Hepatocyte (in vitro differentiated cells): ENCODE measurements around the gene OTOP2.

Experiments used
- EZH2 ChIP-seq: fragments of 200-600 bp; sonication (generic); IDR thresholded peaks from 2 replicates; pipeline ENCODE4 v1.6.1; 2016; ENCODE audit warnings: antibody characterized with exemption, mild to moderate bottlenecking, borderline replicate concordance
- EZH2phosphoT487 ChIP-seq: fragments of 200-600 bp; sonication (generic); IDR thresholded peaks from one replicate; pipeline ENCODE4 v1.6.1; 2018; ENCODE audit warnings: antibody characterized with exemption, mild to moderate bottlenecking, low read depth, moderate library complexity; ENCODE audit not compliant: unreplicated experiment, severe bottlenecking
- TF ChIP-seq, protein P1 (sequence below): fragments of 200-600 bp; sonication (generic); IDR thresholded peaks from 2 replicates; pipeline ENCODE4 v1.5.1; 2016; ENCODE audit warnings: antibody characterized with exemption, mild to moderate bottlenecking; ENCODE audit not compliant: poor library complexity

DNA sequence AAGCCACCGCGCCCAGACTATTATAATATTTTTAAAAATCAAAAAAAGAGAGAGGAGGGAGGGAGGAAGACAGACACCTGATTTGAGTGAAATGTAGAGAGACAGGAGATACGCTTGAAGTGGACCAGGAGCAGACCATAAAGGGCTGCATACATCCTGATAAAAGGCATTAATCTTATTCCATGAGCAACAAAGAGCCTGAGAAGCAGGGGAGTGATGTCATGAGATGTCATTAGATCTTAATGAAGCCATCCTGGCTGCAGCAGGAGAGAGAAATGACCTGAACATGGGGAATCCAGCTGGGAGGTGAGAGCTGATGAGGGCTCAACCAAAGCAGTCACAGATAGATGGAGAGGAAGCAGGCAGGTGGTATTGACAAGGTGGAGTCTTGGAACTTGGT lies 53.7 kb downstream of the OTOP2 start:
- TF ChIP-seq, protein P1, sequence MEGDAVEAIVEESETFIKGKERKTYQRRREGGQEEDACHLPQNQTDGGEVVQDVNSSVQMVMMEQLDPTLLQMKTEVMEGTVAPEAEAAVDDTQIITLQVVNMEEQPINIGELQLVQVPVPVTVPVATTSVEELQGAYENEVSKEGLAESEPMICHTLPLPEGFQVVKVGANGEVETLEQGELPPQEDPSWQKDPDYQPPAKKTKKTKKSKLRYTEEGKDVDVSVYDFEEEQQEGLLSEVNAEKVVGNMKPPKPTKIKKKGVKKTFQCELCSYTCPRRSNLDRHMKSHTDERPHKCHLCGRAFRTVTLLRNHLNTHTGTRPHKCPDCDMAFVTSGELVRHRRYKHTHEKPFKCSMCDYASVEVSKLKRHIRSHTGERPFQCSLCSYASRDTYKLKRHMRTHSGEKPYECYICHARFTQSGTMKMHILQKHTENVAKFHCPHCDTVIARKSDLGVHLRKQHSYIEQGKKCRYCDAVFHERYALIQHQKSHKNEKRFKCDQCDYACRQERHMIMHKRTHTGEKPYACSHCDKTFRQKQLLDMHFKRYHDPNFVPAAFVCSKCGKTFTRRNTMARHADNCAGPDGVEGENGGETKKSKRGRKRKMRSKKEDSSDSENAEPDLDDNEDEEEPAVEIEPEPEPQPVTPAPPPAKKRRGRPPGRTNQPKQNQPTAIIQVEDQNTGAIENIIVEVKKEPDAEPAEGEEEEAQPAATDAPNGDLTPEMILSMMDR: no peak
- TF ChIP-seq EZH2 (no peak), EZH2phosphoT487 (no peak)
